ENCODE measurements around the gene JAZF1.

Gene JAZF1

GRCh38 chr7:27835376-27835775 is 345.2 kb downstream of the JAZF1 start:
- no peak for DNase-seq (ENCODE audit: low spot score)

GRCh38 chr7:27834179-27834921 is 346.2 kb downstream of the JAZF1 start:
- DNase-seq (ENCODE audit: low spot score): no peak

GRCh38 chr7:27826357-27826756 is 354.2 kb downstream of the JAZF1 start:
- DNase-seq (ENCODE audit: low spot score): no peak

GRCh38 chr7:27825891-27826290 is 354.7 kb downstream of the JAZF1 start:
- DNase-seq (ENCODE audit: low spot score): no peak

- no peak for DNase-seq (ENCODE audit: low spot score)
These were observed 358.4 kb downstream of the JAZF1 start for GRCh38 chr7:27822245-27822644.

GRCh38 chr7:27812706-27813105 is 367.9 kb downstream of the JAZF1 start:
- DNase-seq (ENCODE audit: low spot score): no peak

- no peak for DNase-seq (ENCODE audit: low spot score)
These were observed 370.4 kb downstream of the JAZF1 start for GRCh38 chr7:27810186-27810585.

- DNase-seq (ENCODE audit: low spot score): peak; percentile 21
These were observed 372.0 kb downstream of the JAZF1 start for GRCh38 chr7:27808626-27809025.

- no peak for DNase-seq (ENCODE audit: low spot score)
These were observed 376.5 kb downstream of the JAZF1 start for GRCh38 chr7:27804139-27804538.

GRCh38 chr7:27802999-27803398 is 377.6 kb downstream of the JAZF1 start:
- no peak for DNase-seq (ENCODE audit: low spot score)

- DNase-seq (ENCODE audit: low spot score): no peak
These were observed 381.4 kb downstream of the JAZF1 start for GRCh38 chr7:27799212-27799611.

GRCh38 chr7:27795977-27796376 is 384.6 kb downstream of the JAZF1 start:
- DNase-seq (ENCODE audit: low spot score): no peak

- DNase-seq (ENCODE audit: low spot score): no peak
These were observed 386.8 kb downstream of the JAZF1 start for GRCh38 chr7:27793780-27794179.

- DNase-seq (ENCODE audit: low spot score): no peak
These were observed 392.2 kb downstream of the JAZF1 start for GRCh38 chr7:27788437-27788836.

- no peak for DNase-seq (ENCODE audit: low spot score)
These were observed 396.1 kb downstream of the JAZF1 start for GRCh38 chr7:27784399-27785053.

GRCh38 chr7:27782849-27783248 is 397.7 kb downstream of the JAZF1 start:
- DNase-seq (ENCODE audit: low spot score): no peak

GRCh38 chr7:27781188-27781587 is 399.4 kb downstream of the JAZF1 start:
- DNase-seq (ENCODE audit: low spot score): no peak

Measured in hepatic stellate cell (primary cell).